Measurements from ENCODE around the gene RPS26.
"Not testable (repeated sequence)": the region's sequence is repeated elsewhere in the genome, so short reads cannot be mapped to it uniquely, and the experiment has no call there.

Gene RPS26

DNA sequence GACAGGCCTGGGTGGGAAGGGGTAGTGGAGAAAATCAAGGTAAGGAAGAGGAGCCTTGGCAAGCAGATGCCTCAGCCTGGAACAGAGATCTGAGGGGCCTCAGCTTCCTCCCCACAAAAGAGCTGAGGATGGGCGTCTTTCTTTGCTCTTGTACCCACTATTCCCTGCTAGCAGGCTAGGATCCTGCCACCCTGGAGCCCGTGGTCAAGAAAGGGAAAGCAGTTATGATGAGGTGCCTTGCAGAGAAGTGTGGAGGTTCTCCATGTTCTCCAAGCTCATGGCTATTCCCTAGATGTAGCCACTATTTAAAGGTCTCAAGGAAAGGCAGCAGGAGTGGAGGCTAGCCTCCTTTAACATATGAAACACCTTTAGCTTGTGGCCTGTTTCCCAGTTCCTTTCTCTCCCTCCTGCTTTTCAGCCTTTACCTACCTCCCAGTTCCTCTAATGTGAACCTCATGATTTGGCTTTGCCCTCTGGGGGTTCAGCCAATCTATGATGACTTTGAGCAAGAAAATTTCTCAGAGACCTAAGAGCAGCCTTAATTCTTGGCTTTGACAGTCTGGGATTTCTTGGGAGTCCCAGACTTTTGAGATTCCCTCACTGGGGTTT is 19.7 kb upstream of the RPS26 start:
- no peak for DNase-seq (ENCODE audit: low read depth, low spot score)

DNA sequence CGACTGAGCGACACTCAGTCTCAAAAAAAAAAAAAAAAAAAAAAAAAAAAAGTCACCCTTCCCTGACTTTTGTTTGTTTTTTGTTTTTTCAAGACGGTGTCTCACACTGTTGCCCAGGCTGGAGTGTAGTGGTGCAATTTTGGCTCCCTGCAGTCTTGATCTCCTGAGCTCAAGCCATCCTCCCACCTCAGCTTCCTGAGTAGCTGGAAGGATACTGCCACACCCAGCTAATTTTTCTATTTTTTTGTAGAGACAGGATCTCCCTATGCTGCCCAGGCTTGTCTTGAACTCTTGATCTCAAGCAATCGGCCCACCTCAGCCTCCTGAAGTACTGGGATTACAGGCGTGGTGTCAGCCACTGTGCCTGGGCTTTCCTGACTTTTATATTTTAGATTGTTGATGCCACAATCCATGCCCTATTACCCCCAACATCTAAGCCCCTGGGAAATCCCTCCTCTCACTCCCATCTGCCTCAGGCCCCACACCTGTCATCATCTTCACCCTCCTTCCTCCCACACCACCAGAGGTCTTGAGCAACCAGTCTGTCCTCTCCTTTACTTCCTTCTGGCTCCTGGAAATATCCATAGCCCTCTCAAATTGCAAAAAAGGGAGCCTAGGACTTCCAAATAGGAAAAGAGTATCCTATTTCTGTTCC is 13.1 kb upstream of the RPS26 start:
- no peak for DNase-seq (ENCODE audit: low read depth, low spot score)

DNA sequence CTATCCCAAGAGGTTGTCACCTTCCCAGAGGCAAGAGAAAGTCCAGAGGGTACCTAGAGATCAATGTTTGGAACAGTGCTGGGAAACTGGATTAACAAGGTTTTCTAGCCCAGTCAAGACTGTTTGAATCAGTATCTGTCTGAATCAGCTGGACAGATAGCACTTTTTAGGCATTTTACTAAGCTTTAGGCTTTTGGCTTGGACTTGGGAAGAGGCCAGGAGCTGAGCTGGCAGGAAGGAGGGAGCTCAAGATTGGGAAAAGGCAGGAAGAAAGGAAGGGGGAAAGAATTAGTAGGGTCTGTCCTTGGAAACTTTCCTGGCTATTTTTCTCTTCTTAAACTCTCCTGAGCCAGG is 12.6 kb upstream of the RPS26 start:
- no peak for DNase-seq (ENCODE audit: low read depth, low spot score)

DNA sequence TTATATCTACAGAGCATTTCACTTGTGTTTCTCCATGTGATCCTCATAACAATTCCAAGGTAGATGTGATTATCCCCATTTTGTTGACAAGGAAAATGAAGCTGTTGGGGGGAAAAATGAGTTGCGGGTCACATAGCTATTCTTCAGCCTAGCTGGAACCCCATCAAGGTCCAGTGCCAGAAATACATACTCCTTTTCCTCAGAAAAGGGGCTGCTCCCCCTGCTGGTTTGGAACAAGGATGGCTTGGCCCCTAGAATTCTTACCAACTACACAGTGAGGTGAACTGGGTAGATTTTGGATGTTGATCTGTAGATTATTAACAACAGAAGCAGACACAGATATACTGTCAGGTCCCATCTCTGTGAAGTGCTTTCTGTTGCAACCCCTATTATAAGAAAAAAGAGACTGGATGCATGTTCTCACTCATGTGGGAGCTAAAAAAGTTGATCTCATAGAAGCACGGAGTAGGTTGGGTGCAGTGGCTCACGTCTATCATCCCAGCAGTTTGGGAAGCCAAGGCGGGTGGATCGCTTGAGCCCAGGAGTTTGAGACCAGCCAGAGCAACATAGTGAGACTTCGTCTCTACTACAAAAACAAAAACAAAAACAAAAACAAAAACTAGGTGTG is 11.9 kb upstream of the RPS26 start:
- DNase-seq (ENCODE audit: low read depth, low spot score): no peak

DNA sequence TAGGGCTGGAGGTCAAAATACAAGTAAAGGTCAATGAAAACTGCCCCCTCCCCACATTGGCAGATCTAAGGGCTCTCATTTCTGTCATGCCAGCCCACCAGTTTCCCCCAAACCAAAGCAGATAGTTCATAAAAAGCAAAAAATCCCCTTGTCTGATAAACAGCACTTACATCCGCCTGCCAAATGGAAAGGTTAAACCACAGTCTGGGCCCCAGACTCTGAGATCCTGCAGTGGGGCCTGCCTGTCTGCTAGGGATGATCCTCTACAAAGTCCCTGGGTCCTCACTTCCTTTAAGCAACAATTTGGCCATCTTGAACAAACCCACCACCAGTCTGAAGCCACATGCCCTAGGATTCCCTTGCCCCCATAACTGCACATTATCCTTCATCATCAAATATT is 9.7 kb upstream of the RPS26 start:
- DNase-seq (ENCODE audit: low read depth, low spot score): no peak

DNA sequence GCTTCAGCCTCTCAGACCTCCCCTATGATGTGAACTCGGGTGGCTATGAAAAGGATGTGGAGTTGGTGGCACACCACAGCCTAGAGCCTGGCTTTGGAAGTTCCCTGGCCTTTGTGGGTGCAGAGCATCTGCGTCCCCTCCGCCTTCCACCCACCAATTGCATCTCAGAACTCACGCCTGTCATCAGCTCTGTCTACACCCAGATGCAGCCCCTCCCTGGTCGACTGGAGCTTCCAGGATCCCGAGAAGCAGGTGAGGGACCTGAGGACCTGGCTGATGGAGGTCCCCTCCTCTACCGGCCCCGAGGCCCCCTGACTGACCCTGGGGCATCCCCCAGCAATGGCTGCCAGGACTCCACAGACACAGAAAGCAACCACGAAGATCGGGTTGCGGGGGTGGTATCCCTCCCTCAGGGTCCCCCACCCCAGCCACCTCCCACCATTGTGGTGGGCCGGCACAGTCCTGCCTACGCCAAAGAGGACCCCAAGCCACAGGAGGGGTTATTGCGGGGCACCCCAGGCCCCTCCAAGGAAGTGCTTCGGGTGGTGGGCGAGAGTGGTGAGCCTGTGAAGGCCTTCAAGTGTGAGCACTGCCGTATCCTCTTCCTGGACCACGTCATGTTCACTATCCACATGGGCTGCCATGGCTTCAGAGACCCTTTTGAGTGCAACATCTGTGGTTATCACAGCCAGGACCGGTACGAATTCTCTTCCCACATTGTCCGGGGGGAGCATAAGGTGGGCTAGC is 7.0 kb upstream of the RPS26 start:
- DNase-seq (ENCODE audit: low read depth, low spot score): no peak

DNA sequence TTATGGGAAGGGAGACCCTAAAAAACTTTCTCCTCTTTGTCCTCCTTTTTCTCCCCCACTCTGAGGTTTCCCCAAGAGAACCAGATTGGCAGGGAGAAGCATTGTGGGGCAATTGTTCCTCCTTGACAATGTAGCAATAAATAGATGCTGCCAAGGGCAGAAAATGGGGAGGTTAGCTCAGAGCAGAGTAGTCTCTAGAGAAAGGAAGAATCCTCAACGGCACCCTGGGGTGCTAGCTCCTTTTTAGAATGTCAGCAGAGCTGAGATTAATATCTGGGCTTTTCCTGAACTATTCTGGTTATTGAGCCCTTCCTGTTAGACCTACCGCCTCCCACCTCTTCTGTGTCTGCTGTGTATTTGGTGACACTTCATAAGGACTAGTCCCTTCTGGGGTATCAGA is 4.6 kb upstream of the RPS26 start:
- no peak for DNase-seq (ENCODE audit: low read depth, low spot score)

DNA sequence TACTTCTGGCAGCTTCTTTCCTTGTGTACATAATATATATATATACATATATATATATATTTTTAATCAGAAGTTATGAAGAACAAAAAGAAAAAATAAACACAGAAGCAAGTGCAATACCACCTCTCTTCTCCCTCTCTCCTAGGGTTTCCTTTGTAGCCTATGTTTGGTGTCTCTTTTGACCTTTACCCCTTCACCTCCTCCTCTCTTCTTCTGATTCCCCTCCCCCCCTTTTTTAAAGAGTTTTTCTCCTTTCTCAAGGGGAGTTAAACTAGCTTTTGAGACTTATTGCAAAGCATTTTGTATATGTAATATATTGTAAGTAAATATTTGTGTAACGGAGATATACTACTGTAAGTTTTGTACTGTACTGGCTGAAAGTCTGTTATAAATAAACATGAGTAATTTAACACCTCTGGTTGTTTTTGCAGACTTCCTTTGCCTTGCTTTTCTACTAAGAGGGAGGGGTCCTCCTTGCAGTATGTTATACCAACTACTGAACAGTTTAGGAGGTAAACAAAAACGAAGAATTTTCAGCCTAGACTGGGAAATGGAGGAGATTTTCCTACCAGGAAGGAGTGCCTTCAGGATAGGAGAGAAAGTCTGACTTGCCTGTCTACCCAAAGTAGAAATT is 3.6 kb upstream of the RPS26 start:
- DNase-seq (ENCODE audit: low read depth, low spot score): no peak

DNA sequence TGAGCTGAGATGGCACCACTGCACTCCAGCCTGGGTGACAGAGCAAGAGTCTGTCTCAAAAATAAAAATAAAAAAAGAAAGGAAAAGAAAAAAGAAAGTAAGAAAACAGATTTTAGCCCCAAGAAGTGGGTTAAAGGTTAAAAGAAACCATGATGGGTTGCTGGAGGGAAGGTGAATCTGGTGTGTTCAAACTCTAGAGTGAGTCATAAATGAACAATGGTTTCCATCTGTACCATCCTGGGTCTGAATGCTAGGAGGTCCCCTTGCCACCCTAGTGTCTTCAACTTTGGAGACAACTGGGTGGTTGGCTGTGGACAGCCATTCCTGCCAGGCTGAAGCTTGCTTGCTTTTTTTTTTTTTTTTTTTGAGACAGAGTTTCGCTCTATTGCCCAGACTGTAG is 1.6 kb upstream of the RPS26 start:
- DNase-seq (ENCODE audit: low read depth, low spot score): no peak

DNA sequence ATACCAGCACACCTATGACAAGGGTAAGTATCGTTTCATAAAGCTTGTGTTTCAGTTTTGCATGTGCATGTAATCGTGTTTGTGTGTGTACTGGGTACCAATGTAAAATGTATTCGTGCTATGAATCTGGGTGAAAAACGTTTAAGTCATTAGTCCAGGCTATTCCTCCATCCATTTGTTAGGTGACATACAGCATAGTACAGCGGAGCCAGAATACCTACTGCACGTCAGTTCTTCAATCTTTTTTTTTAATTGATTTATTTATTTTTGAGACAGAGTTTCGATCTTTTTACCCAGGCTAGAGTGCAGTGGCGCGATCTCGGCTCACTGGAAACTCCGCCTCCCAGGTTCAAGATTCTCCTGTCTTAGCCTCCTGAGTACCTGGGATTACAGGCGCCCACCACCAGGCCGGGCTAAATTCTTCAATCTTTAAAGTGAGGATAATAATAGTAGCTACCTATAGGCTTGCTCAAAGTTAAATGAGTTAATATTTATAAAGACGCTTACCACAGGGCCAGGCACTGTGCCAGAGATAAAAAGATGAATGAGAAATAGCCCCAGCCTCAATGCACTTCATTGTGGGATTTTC is 661 bp upstream of the RPS26 start:
- DNase-seq (ENCODE audit: low read depth, low spot score): no peak

DNA sequence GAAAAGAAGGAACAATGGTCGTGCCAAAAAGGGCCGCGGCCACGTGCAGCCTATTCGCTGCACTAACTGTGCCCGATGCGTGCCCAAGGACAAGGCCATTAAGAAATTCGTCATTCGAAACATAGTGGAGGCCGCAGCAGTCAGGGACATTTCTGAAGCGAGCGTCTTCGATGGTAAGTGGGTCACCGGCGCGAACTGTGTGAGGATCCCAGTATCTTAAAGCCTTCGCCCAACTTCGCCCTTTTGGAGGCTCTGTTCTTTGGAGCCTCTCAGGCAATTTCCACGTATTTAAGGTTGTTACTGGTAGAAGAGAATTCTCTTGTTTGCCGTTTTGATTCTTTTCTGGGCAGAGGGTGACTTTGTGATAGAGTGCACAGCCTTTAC is 704 bp downstream of the RPS26 start:
- DNase-seq (ENCODE audit: low read depth, low spot score): not testable (repeated sequence)

DNA sequence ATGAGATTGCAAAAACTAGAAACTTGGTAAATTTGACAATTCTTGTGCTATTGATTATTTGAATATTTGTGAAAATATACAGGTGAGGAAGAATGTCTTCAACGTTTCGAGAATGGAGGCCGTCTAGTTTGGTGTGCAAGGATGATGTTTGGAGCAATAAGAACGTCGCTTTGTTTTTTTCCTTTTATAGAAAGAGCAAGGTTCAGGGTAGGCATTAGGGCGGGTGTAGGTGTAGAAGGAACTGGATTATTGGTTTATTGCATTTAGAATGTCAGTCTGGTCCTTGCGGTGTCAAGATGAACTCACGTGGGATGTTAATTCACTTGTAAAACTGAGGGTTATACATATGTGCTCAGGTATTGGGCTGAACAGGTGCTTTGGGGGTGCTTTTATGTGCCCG is 1.1 kb downstream of the RPS26 start:
- no peak for DNase-seq (ENCODE audit: low read depth, low spot score)

DNA sequence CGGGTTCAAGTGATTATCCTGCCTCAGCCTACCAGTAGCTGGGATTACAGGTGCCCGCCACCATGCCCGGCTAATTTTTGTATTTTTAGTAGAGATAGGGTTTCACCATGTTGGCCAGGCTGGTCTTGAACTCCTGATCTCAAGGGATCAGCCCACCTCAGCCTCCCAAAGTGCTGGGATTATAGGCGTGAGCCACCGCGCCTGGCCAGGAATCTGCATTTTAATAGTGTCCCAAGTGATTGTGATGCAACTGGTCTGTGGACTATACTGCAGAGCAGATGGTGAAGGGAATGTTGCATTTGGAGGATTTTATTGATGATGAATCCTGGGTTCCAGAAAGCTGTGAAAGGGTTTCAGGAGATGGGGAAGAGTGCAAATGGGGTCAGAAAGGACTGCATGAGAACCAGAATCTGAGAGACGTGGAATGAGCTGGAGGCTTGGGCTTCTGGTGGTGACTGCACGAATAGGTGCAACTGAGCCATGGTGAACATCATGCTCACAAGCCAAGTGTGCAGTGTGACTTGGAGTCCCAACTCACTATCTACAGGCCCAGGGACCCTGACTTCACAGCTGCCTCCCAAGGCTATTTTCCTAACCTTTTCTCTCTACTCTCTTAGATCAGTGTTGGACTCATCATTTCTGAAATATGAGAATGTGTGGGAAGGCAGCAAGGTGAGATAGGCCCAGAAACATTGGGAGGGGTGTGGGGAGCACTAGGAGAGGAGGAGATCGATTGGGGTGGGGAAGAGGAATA is 4.5 kb downstream of the RPS26 start:
- DNase-seq (ENCODE audit: low read depth, low spot score): no peak

DNA sequence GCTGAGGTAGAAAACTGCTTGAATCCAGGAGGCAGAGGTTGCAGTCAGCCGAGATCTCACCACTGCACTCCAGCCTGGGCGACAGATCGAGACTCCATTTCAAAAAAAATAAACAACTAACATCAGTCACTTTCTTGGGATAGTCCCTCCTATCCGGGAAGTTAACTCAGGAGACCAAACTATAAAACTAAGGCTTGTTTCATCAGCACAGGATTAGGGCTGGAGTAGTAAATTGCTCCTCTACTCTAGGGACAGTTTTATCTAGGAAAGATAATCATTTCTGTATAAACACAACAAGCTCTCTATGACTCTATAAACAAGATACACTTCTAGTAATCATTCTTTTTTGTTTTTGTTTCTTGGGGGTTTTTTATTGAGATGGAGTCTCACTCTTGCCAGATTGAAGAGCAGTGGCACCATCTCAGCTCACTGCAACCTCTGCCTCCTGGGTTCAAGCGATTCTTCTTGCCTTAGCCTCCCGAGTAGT is 11.7 kb downstream of the RPS26 start:
- DNase-seq (ENCODE audit: low read depth, low spot score): no peak

DNA sequence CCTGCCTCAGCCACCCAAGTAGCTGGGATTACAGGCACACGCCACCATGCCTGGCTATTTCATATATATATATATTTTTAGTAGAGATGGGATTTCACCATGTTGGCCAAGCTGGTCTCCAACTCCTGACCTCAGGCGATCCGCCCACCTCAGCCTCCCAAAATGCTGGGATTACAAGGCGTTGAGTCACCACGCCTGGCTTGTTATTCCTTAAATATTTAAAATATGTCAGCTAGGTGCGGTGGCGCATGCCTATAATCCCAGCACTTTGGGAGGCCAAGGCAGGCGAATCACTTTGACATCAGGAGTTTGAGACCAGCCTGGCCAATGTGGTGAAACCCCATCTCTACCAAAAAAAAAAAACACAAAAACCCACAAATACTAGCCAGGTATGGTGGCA is 18.2 kb downstream of the RPS26 start:
- DNase-seq (ENCODE audit: low read depth, low spot score): not testable (repeated sequence)

DNA sequence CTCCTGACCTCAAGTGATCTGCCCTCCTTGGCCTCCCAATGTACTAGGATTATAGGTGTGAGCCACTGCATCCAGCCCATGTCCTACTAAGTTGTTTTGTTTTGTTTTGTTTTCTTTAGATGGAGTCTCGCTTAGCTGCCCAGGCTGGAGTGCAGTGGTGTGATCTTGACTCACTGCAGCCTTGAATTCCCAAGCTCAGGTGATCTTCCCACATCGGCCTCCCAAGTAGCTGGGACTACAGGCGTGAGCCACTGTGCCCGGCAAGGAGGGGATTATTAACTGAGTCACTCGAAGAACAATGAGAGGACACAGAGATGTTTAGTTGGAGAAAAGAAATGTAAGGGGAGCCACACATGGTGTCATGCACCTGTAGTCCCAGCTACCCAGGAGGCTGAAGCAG is 20.3 kb downstream of the RPS26 start:
- DNase-seq (ENCODE audit: low read depth, low spot score): no peak

DNA sequence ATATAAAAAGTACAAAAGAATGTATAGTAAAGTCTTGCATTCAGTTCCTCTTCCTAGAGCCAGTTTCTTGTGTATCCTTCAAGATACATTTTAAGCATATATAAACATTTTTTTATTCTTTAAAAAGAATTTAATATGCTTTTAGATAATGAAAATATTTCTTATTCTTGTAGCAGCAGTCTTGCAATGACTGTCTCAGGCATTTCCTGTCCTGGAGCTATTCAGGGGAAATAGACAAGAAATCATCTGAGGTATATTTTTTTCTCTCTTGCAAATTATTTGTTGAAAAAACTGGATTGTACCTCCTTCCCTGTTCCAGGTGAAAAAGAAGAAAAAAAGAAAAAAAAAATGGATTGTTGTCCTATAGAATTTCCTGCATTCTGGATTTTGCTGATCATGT is 21.3 kb downstream of the RPS26 start:
- no peak for DNase-seq (ENCODE audit: low read depth, low spot score)

DNA sequence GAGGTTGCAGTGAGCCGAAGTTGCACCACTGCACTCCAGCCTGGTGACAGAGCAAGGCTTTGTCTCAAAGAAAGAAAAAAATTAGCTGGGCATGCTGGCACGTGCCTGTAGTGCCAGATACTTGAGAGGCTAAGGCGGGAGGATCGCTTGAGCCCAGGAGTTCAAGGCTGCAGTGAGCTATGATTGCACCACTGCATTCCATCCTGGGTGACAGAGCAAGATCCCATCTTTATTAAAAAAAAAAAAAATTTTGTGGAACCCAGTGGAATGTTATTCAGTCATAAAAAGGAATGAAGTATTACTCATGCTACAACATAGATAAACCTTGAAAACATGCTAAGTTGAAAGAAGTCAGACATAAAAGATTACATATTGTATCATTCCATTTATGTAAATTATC is 29.9 kb downstream of the RPS26 start:
- DNase-seq (ENCODE audit: low read depth, low spot score): no peak

DNA sequence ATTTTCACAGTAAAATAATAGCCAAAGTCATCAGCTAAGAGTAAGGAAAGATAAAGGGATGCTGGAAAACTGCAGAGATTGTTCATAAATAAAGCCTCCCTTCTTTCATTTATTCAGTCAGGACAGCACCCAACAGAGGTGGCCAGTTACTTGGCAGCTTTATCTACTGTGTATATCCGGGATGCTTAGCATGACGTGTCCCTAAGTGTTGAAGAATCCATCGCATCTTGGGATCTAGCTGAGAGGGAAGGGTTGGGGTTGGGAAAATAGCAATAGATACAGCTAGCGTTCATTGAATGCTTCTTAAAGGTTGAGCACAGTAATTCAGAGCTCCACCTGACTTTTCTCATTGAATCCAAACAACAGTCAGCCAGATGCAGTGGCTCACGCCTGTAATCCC is 32.7 kb downstream of the RPS26 start:
- no peak for DNase-seq (ENCODE audit: low read depth, low spot score)

DNA sequence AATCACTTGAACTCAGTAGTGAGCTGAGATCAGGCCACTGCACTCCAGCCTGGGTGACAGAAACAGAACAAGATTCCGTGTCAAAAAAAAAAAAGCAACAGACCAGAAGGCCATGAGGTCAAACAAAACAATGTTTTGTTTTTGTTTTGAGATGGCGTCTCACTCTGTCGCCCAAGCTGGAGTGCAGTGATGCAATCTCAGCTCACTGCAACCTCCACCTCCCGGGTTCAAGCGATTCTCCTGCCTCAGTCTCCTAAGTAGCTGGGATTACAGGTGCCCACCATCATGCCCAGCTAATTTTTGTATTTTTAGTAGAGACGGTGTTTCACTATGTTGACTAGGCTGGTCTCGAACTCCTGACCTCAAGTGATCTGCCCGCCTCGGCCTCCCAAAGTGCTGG is 36.2 kb downstream of the RPS26 start:
- not testable (repeated sequence) for DNase-seq (ENCODE audit: low read depth, low spot score)

DNA sequence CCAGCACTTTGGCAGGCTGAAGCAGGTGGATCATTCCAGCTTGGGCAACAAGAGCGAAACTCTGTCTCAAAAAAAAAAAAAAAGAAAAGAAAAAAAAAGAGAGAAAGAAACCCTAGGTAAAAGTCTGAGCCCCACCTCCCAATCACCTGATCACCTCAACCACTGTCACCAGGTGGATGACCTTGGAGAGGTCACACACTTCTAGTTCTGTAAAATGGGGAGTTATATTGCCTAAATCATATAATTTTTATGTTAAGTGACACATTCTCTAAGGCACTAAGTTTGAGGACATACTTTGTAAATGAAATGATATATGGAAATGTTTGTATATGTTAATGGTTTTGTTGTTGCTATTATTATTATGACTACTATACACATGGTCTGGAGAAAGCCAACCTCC is 36.7 kb downstream of the RPS26 start:
- DNase-seq (ENCODE audit: low read depth, low spot score): no peak

Measured in activated naive CD8-positive, alpha-beta T cell treated with anti-CD3 and anti-CD28 coated beads, Interleukin-2, amount 50 U/mL, for 16 hours (primary cell).